Stimulated activated CD8-positive, alpha-beta memory T cell treated with anti-CD3 and anti-CD28 coated beads, Interleukin-4, amount 100 ng/mL, for 24 hours (primary cell): ENCODE results near the gene NCOA7.

Experiments
- DNase-seq: peaks from one replicate; pipeline ENCODE4 v3.0.0-alpha.2; 2020; ENCODE audit warnings: low read depth

The NCOA7 gene

GRCh38 chr6:125790358-125791150 lies at the start of gene NCOA7:
NCOA7 (plus strand) TSS chr6:125790960; CDS start chr6:125815355, 24,395 bp downstream.
- DNase-seq = peak; percentile 74

- DNase-seq = no peak
Observed at GRCh38 chr6:125741336-125741735, 49.4 kb upstream of the NCOA7 start.

GRCh38 chr6:125742024-125742423 lies 48.7 kb upstream of the NCOA7 start:
- no peak for DNase-seq

- no peak for DNase-seq
Observed at GRCh38 chr6:125742464-125743120, 48.2 kb upstream of the NCOA7 start.

- no peak for DNase-seq
Observed at GRCh38 chr6:125743604-125744003, 47.2 kb upstream of the NCOA7 start.

GRCh38 chr6:125745281-125746018 lies 45.3 kb upstream of the NCOA7 start:
- no peak for DNase-seq

- no peak for DNase-seq
Observed at GRCh38 chr6:125746019-125746414, 44.7 kb upstream of the NCOA7 start.

GRCh38 chr6:125746731-125747588 lies 43.8 kb upstream of the NCOA7 start:
- DNase-seq = peak; percentile 47

- no peak for DNase-seq
Observed at GRCh38 chr6:125747589-125748405, 43.0 kb upstream of the NCOA7 start.

- DNase-seq = no peak
Observed at GRCh38 chr6:125748406-125749172, 42.2 kb upstream of the NCOA7 start.

- DNase-seq = peak; percentile 80
Observed at GRCh38 chr6:125749173-125749864, 41.4 kb upstream of the NCOA7 start, which contains the start of gene HEY2. HEY2 (plus strand) TSS chr6:125749632; CDS start chr6:125749777, 145 bp downstream.

GRCh38 chr6:125749865-125750691 lies 40.7 kb upstream of the NCOA7 start:
- DNase-seq = no peak

- DNase-seq = no peak
Observed at GRCh38 chr6:125750692-125751333, 39.9 kb upstream of the NCOA7 start.

- no peak for DNase-seq
Observed at GRCh38 chr6:125751334-125751916, 39.3 kb upstream of the NCOA7 start.

- DNase-seq = no peak
Observed at GRCh38 chr6:125752773-125753172, 38.0 kb upstream of the NCOA7 start.

- DNase-seq = no peak
Observed at GRCh38 chr6:125753218-125753936, 37.4 kb upstream of the NCOA7 start.

GRCh38 chr6:125753937-125754259 lies 36.9 kb upstream of the NCOA7 start:
- no peak for DNase-seq
